Parathyroid adenoma (tissue), 2 donors: Measurements from ENCODE around the gene MYO9B.

Experiments used
- H2AFZ ChIP-seq: fragments of 300-600 bp; sonication (generic); one replicate; pipeline ENCODE4 v1.7.0; 2017; ENCODE audit warnings: antibody characterized with exemption, mild to moderate bottlenecking
- H3K27ac ChIP-seq: fragments of 300-600 bp; sonication (generic); one replicate; pipeline ENCODE4 v1.7.0; 2017
- H3K27me3 ChIP-seq: fragments of 300-600 bp; sonication (generic); one replicate; pipeline ENCODE4 v1.7.0; 2017; ENCODE audit warnings: low read length; ENCODE audit not compliant: control insufficient read depth, insufficient read depth
- H3K36me3 ChIP-seq: fragments of 300-600 bp; sonication (generic); one replicate; pipeline ENCODE4 v1.7.0; 2017; ENCODE audit warnings: low read length; ENCODE audit not compliant: control insufficient read depth, insufficient read depth
- H3K4me1 ChIP-seq: fragments of 300-600 bp; sonication (generic); one replicate; pipeline ENCODE4 v1.7.0; 2017; ENCODE audit warnings: control low read depth
- H3K4me2 ChIP-seq: fragments of 300-600 bp; sonication (generic); one replicate; pipeline ENCODE4 v1.7.0; 2017; ENCODE audit warnings: low read length
- H3K4me3 ChIP-seq: fragments of 300-600 bp; sonication (generic); one replicate; pipeline ENCODE4 v1.7.0; 2017; ENCODE audit warnings: low read depth, low read length
- H3K79me2 ChIP-seq: fragments of 300-600 bp; sonication (generic); one replicate; pipeline ENCODE4 v1.7.0; 2017; ENCODE audit warnings: control low read depth
- H3K9ac ChIP-seq: fragments of 300-600 bp; sonication (generic); one replicate; pipeline ENCODE4 v1.7.0; 2017; ENCODE audit warnings: mild to moderate bottlenecking
- H3K9me3 ChIP-seq: fragments of 300-600 bp; sonication (generic); one replicate; pipeline ENCODE4 v1.7.0; 2017; ENCODE audit warnings: low read length; ENCODE audit not compliant: control insufficient read depth
- TF ChIP-seq, protein P1 (sequence below): fragments of 300-600 bp; sonication (generic); IDR thresholded peaks from one replicate; pipeline ENCODE4 v1.7.0; 2017; ENCODE audit warnings: antibody characterized with exemption, mild to moderate bottlenecking
- donor health status: primary hyperparathyroidism.

Gene MYO9B

DNA sequence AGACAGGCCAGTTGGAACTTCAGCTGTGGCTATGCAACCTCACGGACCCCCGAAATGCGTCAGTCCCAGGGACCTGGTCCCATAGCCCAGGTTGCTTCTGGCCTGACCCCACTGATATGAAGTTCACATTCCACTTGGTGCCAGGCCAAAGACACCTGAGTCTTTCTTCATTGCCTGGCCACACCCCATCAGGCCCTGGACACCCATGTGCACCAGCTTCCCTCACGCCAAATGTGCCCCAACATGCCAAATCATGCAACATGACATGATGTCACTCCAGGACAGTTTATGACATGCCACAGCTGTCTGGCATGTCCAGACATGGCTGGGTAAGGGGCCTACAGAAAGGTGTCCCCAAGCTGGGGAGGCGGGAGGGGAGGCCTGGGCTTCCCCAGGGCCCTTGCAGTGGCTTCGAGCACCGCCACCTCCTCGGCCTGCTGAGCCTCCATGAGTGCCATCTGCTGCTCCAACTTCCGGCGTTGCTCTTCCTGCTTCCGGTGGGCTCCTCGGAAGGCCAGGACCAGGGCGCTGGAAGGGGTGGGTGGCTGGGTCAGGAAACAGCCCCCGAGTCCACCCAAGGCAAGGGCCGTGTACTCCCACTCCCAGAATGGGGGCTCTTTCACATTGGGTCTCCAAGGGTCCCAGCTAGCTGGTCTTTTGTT is 174.4 kb downstream of the MYO9B start:
- no peaks in the 10 kb centered on the region for H3K79me2 ChIP-seq
- TF ChIP-seq, protein P1, sequence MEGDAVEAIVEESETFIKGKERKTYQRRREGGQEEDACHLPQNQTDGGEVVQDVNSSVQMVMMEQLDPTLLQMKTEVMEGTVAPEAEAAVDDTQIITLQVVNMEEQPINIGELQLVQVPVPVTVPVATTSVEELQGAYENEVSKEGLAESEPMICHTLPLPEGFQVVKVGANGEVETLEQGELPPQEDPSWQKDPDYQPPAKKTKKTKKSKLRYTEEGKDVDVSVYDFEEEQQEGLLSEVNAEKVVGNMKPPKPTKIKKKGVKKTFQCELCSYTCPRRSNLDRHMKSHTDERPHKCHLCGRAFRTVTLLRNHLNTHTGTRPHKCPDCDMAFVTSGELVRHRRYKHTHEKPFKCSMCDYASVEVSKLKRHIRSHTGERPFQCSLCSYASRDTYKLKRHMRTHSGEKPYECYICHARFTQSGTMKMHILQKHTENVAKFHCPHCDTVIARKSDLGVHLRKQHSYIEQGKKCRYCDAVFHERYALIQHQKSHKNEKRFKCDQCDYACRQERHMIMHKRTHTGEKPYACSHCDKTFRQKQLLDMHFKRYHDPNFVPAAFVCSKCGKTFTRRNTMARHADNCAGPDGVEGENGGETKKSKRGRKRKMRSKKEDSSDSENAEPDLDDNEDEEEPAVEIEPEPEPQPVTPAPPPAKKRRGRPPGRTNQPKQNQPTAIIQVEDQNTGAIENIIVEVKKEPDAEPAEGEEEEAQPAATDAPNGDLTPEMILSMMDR, result no peak

DNA sequence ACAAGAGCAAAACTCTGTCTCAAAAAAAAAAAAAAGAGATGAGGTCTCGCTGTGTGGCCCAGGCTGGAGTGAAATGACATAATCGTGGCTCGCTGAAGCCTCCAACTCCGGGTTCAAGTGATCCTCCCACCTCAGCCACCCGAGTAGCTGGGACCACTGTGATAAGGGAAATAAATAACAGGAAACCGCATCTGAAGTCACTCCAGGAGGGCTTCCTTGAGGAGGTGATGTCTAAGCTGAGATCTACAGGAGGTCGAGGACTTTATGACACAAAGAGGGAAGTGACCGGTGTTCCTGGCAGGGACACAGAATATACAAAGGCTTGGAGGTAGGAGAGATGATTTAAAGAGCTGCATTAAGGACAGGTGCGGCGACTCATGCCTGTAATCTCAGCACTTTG is 179.1 kb downstream of the MYO9B start:
- Histone ChIP-seq H3K4me2 (no peak overlapping the region), H3K9me3 (no peaks in the 10 kb centered on the region), H3K36me3 (no peaks in the 10 kb centered on the region), H3K27me3 (no peaks in the 10 kb centered on the region), H2AFZ (no peak overlapping the region), H3K4me1 (no peaks in the 10 kb centered on the region), H3K4me3 (no peak overlapping the region), H3K27ac (no peak overlapping the region), H3K79me2 (no peaks in the 10 kb centered on the region), H3K9ac (no peak overlapping the region)
- TF ChIP-seq, protein P1, result no peak

More for the DNA sequence above, 174.4 kb downstream of the MYO9B start:
- Histone ChIP-seq H3K27me3 (no peaks in the 10 kb centered on the region), H3K9me3 (no peaks in the 10 kb centered on the region), H3K4me1 (peaks cover 14% of the 10 kb centered on the region), H3K36me3 (no peaks in the 10 kb centered on the region), H2AFZ (no peak overlapping the region), H3K9ac (no peak overlapping the region), H3K4me3 (no peak overlapping the region), H3K4me2 (no peak overlapping the region), H3K27ac (no peak overlapping the region)

DNA sequence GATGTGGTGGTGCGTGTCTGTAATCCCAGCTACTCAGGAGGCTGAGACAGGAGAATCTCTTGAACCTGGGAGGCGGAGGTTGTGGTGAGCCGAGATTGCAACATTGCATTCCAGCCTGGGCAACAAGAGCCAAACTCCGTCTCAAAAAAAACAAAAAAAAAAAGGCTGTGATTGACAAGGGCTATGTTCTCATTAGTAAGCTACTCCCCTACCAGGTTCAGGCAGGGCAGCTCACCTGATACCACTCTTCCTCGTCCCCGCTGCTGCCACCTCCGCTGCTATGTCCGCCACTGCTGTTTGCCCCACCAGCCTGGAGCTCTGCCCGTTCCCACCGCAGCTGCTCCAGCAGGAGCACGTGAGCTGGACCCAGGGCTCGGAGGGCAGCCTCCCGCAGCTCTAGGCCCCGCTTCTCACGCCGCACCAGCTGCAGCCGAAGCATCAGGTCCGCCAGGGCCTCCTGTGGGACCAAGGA is 179.6 kb downstream of the MYO9B start:
- H3K27me3 ChIP-seq, result no peaks in the 10 kb centered on the region
- H2AFZ ChIP-seq, result no peak overlapping the region
- H3K36me3 ChIP-seq, result no peaks in the 10 kb centered on the region
- H3K4me1 ChIP-seq, result no peaks in the 10 kb centered on the region
- H3K4me2 ChIP-seq, result no peak overlapping the region
- H3K27ac ChIP-seq, result no peak overlapping the region
- H3K79me2 ChIP-seq, result no peaks in the 10 kb centered on the region
- H3K4me3 ChIP-seq, result no peak overlapping the region
- TF ChIP-seq, protein P1, result no peak
- no peak overlapping the region for H3K9ac ChIP-seq
- H3K9me3 ChIP-seq, result no peaks in the 10 kb centered on the region

DNA sequence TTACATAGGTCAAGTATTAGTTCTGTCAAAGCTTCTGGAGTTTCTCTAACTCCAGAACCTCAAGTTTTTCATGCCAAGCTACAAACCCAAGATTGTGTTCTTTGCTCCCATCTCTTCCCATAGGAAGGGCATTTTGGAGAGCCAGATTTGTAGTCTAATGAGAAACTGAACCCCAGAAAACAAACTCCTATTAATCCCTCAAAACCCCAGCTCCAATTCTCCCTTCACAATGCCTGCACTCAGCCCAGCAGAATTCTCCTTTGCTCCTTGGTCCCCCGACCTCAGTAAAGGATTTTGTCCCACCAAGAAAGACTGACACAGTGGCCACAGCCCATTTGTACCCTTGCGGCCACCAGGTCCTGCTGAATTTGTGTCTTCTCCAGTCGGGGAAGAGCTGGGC is 180.6 kb downstream of the MYO9B start:
- Histone ChIP-seq H3K79me2 (no peaks in the 10 kb centered on the region), H3K9ac (no peak overlapping the region), H3K36me3 (no peaks in the 10 kb centered on the region), H2AFZ (no peak overlapping the region), H3K27me3 (no peaks in the 10 kb centered on the region), H3K27ac (no peak overlapping the region), H3K4me2 (no peak overlapping the region), H3K4me3 (no peak overlapping the region), H3K4me1 (no peaks in the 10 kb centered on the region), H3K9me3 (no peaks in the 10 kb centered on the region)
- TF ChIP-seq, protein P1, result no peak

DNA sequence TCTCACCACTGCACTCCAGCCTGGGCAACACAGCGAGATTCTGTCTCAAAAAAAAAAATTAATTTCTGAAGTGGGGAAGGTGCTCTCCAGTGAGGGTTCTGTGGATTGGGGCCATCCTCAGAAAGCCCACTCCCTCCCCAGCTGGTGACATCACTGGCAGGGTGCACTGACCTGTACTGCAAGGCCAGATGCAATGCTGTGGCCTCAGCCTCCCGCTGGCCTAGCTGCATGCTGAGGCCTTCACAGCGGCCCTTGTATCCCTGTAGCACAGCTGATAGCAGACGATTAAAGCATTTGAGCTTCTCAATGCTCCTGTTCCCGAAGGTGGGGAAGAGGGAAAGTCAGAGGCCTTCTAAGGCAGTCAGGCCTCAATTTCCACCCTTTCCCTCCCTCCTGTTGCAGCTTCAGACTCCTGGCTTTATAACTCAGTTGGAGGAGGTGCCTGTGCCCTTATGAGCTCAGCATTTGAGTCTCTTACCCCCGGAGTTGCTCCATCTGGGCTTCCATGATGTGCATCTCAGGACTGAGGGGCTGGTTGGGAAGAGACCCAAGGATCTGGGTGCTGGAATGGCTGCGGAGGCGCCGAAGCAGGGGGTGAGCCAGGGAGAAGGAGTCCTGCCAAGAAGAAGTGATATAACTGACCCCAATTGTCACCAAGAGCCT is 183.7 kb downstream of the MYO9B start:
- Histone ChIP-seq H3K4me3 (no peak overlapping the region), H3K4me2 (no peak overlapping the region), H3K27me3 (no peaks in the 10 kb centered on the region), H3K4me1 (no peaks in the 10 kb centered on the region), H2AFZ (no peak overlapping the region), H3K9ac (no peak overlapping the region), H3K79me2 (no peaks in the 10 kb centered on the region), H3K9me3 (no peaks in the 10 kb centered on the region), H3K27ac (no peak overlapping the region), H3K36me3 (no peaks in the 10 kb centered on the region)
- TF ChIP-seq, protein P1, result no peak
